ENCODE measurements around the gene GALNT9. TPM values are rescaled to one million over a fixed set of nuclear protein-coding genes. Genes with fewer than 3 reads are reported as not detected.

Gene GALNT9
- total and polyA plus RNA-seq, 7 donors, result 0.28 to 5.0 (median 2.8) TPM; not detected in 2

DNA sequence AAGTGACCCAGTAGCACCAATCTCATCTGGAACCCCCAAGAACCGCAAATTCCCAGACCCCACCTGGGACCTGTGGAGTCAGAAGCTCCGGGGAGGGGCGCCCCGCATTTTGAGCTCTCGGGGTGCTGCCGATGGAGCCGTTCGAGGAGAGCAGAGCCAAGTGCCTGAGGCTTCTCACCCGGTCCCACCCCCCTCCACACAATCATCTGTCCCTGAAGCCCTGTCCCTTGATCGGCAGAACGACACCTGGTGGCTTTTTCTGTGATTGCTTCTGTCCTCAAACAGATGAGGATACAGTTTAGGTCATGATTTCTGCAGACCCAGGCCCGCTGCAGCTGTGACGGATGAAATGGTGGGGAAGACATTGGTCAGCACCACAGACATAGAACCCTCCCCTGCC is 110.5 kb downstream of the GALNT9 start:
- peaks cover 5 to 43% (median 12%) of the 10 kb centered on the region in 3 donors for H3K27me3 ChIP-seq
- H3K4me3 ChIP-seq, result no peak overlapping the region
- H3K27ac ChIP-seq, result no peak overlapping the region
- H3K9me3 ChIP-seq, result no peaks in the 10 kb centered on the region
- H3K4me1 ChIP-seq, result no peaks in the 10 kb centered on the region
- H3K36me3 ChIP-seq, result no peaks in the 10 kb centered on the region
- no peak for DNase-seq
- TF ChIP-seq, protein P1, sequence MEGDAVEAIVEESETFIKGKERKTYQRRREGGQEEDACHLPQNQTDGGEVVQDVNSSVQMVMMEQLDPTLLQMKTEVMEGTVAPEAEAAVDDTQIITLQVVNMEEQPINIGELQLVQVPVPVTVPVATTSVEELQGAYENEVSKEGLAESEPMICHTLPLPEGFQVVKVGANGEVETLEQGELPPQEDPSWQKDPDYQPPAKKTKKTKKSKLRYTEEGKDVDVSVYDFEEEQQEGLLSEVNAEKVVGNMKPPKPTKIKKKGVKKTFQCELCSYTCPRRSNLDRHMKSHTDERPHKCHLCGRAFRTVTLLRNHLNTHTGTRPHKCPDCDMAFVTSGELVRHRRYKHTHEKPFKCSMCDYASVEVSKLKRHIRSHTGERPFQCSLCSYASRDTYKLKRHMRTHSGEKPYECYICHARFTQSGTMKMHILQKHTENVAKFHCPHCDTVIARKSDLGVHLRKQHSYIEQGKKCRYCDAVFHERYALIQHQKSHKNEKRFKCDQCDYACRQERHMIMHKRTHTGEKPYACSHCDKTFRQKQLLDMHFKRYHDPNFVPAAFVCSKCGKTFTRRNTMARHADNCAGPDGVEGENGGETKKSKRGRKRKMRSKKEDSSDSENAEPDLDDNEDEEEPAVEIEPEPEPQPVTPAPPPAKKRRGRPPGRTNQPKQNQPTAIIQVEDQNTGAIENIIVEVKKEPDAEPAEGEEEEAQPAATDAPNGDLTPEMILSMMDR (IDR thresholded peaks at IDR 0.05), result no peak
- no peak for TF ChIP-seq POLR2A (IDR thresholded peaks at IDR 0.05)
- TF ChIP-seq POLR2AphosphoS5 (IDR thresholded peaks at IDR 0.05), result no peak
- no peak for TF ChIP-seq EP300 (IDR thresholded peaks at IDR 0.05)
- 47 to 48% methylated on average over 13 of the region's 13 CpGs for WGBS, 2 donors
- intact Hi-C loops (cut with DNase I), result no loop called here

DNA sequence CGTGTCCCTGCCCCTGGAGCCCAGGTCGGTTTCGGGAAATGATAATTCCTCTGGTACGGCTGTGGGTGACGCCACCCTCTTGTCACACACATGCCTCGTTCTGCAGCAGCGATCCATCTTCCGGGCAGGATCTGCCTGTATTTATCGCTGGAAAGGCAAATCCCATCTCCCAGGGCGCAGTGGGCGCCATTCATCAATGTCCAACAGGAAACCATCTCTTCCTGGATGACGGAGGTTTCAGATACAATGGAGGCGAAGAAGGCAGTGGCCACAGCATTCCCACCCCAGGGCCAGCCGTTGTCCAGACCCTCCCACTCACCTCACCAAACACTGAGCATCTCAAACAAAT is 110.9 kb downstream of the GALNT9 start:
- Histone ChIP-seq H3K27ac (no peak overlapping the region), H3K27me3 (peaks cover 5 to 43% (median 12%) of the 10 kb centered on the region in 3 donors), H3K9me3 (no peaks in the 10 kb centered on the region), H3K36me3 (no peaks in the 10 kb centered on the region), H3K4me3 (no peak overlapping the region), H3K4me1 (no peaks in the 10 kb centered on the region)
- intact Hi-C loops (cut with DNase I), result no loop called here
- no peak for TF ChIP-seq POLR2AphosphoS5 (IDR thresholded peaks at IDR 0.05)
- TF ChIP-seq EP300 (IDR thresholded peaks at IDR 0.05), result no peak
- TF ChIP-seq, protein P1 (IDR thresholded peaks at IDR 0.05), result no peak
- no peak for TF ChIP-seq POLR2A (IDR thresholded peaks at IDR 0.05)
- 72 to 78% methylated on average over 14 of the region's 14 CpGs for WGBS, 2 donors
- no peak for DNase-seq

DNA sequence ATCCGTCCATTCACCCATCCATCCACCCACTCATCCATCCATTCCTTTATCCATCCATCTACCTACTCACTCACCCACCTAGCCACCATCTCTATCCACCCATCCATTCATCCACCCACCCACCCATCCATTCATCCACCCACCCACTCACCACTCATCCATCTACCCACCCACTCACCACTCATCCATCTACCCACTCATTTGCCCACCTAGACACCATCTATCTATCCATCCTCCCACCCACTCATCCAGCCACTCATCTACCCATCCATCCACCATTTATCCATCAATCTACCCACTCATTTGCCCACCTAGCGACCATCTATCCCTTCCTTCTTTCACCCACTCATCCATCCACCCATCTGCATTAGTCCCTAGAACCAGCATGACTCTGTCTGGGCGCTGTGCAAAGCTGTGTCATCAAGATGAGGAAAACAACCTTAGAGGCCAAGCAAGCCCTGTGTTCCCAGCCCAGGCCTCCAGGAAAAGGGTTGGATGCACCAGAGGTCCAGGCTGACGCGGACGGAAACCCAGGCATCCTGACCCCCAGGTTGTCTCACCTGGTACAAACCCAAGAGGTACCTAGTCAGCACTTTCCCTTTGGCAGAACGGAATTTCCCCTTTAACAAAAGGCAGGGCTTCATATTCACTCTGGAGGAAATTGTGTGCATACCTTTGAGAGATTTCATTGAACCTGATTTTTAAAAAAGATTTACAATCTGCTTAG is 111.4 kb downstream of the GALNT9 start:
- intact Hi-C loops (cut with DNase I), result no loop called here
- no peak overlapping the region for H3K27ac ChIP-seq
- peaks cover 5 to 43% (median 12%) of the 10 kb centered on the region in 3 donors for H3K27me3 ChIP-seq
- no peaks in the 10 kb centered on the region for H3K4me1 ChIP-seq
- TF ChIP-seq, protein P1 (IDR thresholded peaks at IDR 0.05), result no peak
- H3K9me3 ChIP-seq, result no peaks in the 10 kb centered on the region
- H3K36me3 ChIP-seq, result no peaks in the 10 kb centered on the region
- no peak for DNase-seq
- 79 to 83% methylated on average over 7 of the region's 7 CpGs for WGBS, 2 donors
- no peak overlapping the region for H3K4me3 ChIP-seq

DNA sequence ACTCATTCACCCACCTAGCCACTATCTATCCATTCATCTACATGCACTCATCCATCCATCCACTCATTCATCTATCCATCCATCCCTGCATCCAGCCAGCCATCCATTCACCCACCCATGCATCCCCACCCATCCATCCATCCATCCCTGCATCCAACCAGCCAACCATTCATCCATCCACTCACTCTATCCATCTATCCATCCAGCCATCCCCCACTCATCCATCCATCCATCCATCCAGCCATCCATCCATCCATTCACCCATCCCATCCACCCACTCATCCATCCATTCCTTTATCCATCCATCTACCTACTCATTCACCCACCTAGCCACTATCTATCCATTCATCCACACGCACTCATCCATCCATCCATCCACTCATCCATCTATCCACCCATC is 112.0 kb downstream of the GALNT9 start:
- Histone ChIP-seq H3K4me3 (no peak overlapping the region), H3K27ac (no peak overlapping the region), H3K27me3 (peaks cover 5 to 40% (median 12%) of the 10 kb centered on the region in 3 donors), H3K36me3 (no peaks in the 10 kb centered on the region), H3K4me1 (no peaks in the 10 kb centered on the region), H3K9me3 (no peaks in the 10 kb centered on the region)
- no peak for DNase-seq
- intact Hi-C loops (cut with DNase I), result no loop called here
- TF ChIP-seq, protein P1 (IDR thresholded peaks at IDR 0.05), result no peak
- TF ChIP-seq EP300 (IDR thresholded peaks at IDR 0.05) (no peak), POLR2AphosphoS5 (IDR thresholded peaks at IDR 0.05) (no peak)
- 94 to 98% methylated on average over 1 of the region's 1 CpG for WGBS, 2 donors

All from sigmoid colon (tissue), 7 donors.